ENCODE data around the gene ATP8A2. TPM values are rescaled to one million over a fixed set of nuclear protein-coding genes. Genes with fewer than 3 reads are reported as not detected.

ATP8A2 gene
- total and polyA plus RNA-seq, 2 of the 4 experiments (the other 2 are of a cell fraction), result 0.02 to 0.18 TPM

GRCh38 chr13:25990801-25991200 lies 619.0 kb downstream of the ATP8A2 start:
- POLR2A ChIA-PET (ENCODE audit: unreplicated experiment), result no interaction called here
- no peak overlapping the region for H3K4me2 ChIP-seq (ENCODE audit: low read depth, low read length)
- H2BK15ac ChIP-seq (ENCODE audit: low read depth, low read length), result no peak overlapping the region
- H4K91ac ChIP-seq (ENCODE audit: insufficient read depth, low read depth, low read length), result no peak overlapping the region
- no peak overlapping the region for H2AK9ac ChIP-seq (replicated peaks; ENCODE audit: low read depth, low read length, poor library complexity)
- 0% methylated on average over 1 of the region's 10 CpGs; no CpG with 5 or more reads in 1 of the 2 experiments for WGBS, 2 experiments (ENCODE audit: extremely low coverage in 2 of 2, insufficient read length in 1 of 2)
- H3K9me3 ChIP-seq (ENCODE audit: control insufficient read depth, insufficient read depth, low read length), result no peaks in the 10 kb centered on the region
- no peak overlapping the region for H2AK5ac ChIP-seq (ENCODE audit: low read depth, low read length)
- H3K4me3 ChIP-seq (ENCODE audit: insufficient read depth, low read depth, low read length), result no peak overlapping the region
- no peaks in the 10 kb centered on the region for H3K9me1 ChIP-seq (ENCODE audit: insufficient read depth, low read length)
- no peak overlapping the region for H3K27ac ChIP-seq (ENCODE audit: insufficient read depth, low read length)
- no peak overlapping the region for H2BK120ac ChIP-seq (ENCODE audit: low read depth, low read length)
- in situ Hi-C loops (cut with MboI; ENCODE audit: low sequenced_read_pairs), result no loop called here
- H3K36me3 ChIP-seq (ENCODE audit: control insufficient read depth, insufficient read depth, low read length), result no peaks in the 10 kb centered on the region
- no peak overlapping the region for H3K9ac ChIP-seq (ENCODE audit: low read depth, low read length)
- ATAC-seq (ENCODE audit: low read depth) (no peak), DNase-seq (no peak)
- dilution Hi-C loops (cut with HindIII; ENCODE audit: low sequenced_read_pairs, unreplicated experiment), result no loop called here
- intact Hi-C loops (cut with micrococcal nuclease), result no loop called here
- no peak overlapping the region for H3K18ac ChIP-seq (ENCODE audit: low read depth, low read length)
- no peak overlapping the region for H4K8ac ChIP-seq (ENCODE audit: low read depth in 2 of 2, low read length in 2 of 2)
- TF ChIP-seq BHLHE40 (IDR thresholded peaks at IDR 0.05; ENCODE audit: low read depth, low read length) (no peak), MAFK (IDR thresholded peaks at IDR 0.05; ENCODE audit: low read depth, low read length) (no peak), RCOR1 (IDR thresholded peaks at IDR 0.05; ENCODE audit: insufficient replicate concordance, low read length) (no peak), CHD1 (IDR thresholded peaks at IDR 0.05; ENCODE audit: low read depth, low read length) (no peak), RAD21 (IDR thresholded peaks at IDR 0.05; ENCODE audit: low read length) (no peak), MAZ (IDR thresholded peaks at IDR 0.05; ENCODE audit: borderline replicate concordance, low read depth, low read length) (no peak), RFX5 (IDR thresholded peaks at IDR 0.05; ENCODE audit: low read depth, low read length) (no peak), USF2 (IDR thresholded peaks at IDR 0.05; ENCODE audit: low read depth, low read length) (no peak), CEBPB (IDR thresholded peaks at IDR 0.05; ENCODE audit: low read depth, low read length) (no peak), NFE2L2 (IDR thresholded peaks at IDR 0.05; ENCODE audit: low read depth, low read length) (no peak), MXI1 (IDR thresholded peaks at IDR 0.05; ENCODE audit: borderline replicate concordance, low read depth, low read length) (no peak), SMC3 (IDR thresholded peaks at IDR 0.05; ENCODE audit: low read depth, low read length) (no peak), FOS (IDR thresholded peaks at IDR 0.05; ENCODE audit: low read depth, low read length) (no peak), POLR2A (IDR thresholded peaks at IDR 0.05; ENCODE audit: low read depth, low read length) (no peak)
- TF ChIP-seq, protein P1, sequence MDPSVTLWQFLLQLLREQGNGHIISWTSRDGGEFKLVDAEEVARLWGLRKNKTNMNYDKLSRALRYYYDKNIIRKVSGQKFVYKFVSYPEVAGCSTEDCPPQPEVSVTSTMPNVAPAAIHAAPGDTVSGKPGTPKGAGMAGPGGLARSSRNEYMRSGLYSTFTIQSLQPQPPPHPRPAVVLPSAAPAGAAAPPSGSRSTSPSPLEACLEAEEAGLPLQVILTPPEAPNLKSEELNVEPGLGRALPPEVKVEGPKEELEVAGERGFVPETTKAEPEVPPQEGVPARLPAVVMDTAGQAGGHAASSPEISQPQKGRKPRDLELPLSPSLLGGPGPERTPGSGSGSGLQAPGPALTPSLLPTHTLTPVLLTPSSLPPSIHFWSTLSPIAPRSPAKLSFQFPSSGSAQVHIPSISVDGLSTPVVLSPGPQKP (IDR thresholded peaks at IDR 0.05; ENCODE audit: borderline replicate concordance, low read depth, low read length), result no peak
- TF ChIP-seq, protein P2, sequence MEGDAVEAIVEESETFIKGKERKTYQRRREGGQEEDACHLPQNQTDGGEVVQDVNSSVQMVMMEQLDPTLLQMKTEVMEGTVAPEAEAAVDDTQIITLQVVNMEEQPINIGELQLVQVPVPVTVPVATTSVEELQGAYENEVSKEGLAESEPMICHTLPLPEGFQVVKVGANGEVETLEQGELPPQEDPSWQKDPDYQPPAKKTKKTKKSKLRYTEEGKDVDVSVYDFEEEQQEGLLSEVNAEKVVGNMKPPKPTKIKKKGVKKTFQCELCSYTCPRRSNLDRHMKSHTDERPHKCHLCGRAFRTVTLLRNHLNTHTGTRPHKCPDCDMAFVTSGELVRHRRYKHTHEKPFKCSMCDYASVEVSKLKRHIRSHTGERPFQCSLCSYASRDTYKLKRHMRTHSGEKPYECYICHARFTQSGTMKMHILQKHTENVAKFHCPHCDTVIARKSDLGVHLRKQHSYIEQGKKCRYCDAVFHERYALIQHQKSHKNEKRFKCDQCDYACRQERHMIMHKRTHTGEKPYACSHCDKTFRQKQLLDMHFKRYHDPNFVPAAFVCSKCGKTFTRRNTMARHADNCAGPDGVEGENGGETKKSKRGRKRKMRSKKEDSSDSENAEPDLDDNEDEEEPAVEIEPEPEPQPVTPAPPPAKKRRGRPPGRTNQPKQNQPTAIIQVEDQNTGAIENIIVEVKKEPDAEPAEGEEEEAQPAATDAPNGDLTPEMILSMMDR (conservative IDR thresholded peaks at IDR 0.05; ENCODE audit: low read depth, low read length), result no peak
- H3K56ac ChIP-seq (ENCODE audit: extremely low read depth, insufficient read depth, low read length), result no peak overlapping the region
- H4K20me1 ChIP-seq (ENCODE audit: insufficient read depth, low read length), result no peaks in the 10 kb centered on the region
- no peak overlapping the region for H4K5ac ChIP-seq (ENCODE audit: low read depth, low read length)
- CTCF ChIA-PET, result no interaction called here
- no peak overlapping the region for H3K4ac ChIP-seq (ENCODE audit: low read depth, low read length)
- no peak overlapping the region for H2AFZ ChIP-seq (replicated peaks; ENCODE audit: low read length, poor library complexity)
- no peaks in the 10 kb centered on the region for H3K79me1 ChIP-seq (ENCODE audit: low read depth in 1 of 2, low read length in 2 of 2)
- no peaks in the 10 kb centered on the region for H3K27me3 ChIP-seq (ENCODE audit: control insufficient read depth, insufficient read depth, low read length)
- no peak overlapping the region for H3K14ac ChIP-seq (replicated peaks; ENCODE audit: low read depth, low read length)
- BruUV-seq (replicated peaks), result no TSS peak
- H2BK20ac ChIP-seq (ENCODE audit: low read depth, low read length), result no peak overlapping the region
- H2BK5ac ChIP-seq (ENCODE audit: low read depth, low read length, poor library complexity, severe bottlenecking), result no peak overlapping the region
- H3K23ac ChIP-seq (ENCODE audit: low read depth, low read length), result no peak overlapping the region
- H3K4me1 ChIP-seq (ENCODE audit: control insufficient read depth, insufficient read depth, low read length), result no peaks in the 10 kb centered on the region
